Natural killer cell (primary cell): ENCODE data around the gene ENO2. TPM values are rescaled to one million over a fixed set of nuclear protein-coding genes. Genes with fewer than 3 reads are reported as not detected.

Source experiments
- ATAC-seq, 3 donors: fragments of 150-1000 bp in 2 of 3; fragments of 200-7000 bp in 1 of 3; cut with Tn5 transposase; 1 replicate in 1 of 3; 2 replicates in 2 of 3; pipeline ENCODE4 v1.10.0; 2021; ENCODE audit warnings: mild to moderate bottlenecking in 2 of 3, moderate library complexity in 2 of 3
- DNase-seq, 2 donors: peaks; one replicate each; pipeline versions ENCODE4 v3.0.0 to v3.0.0-alpha.2; 2013 to 2021; ENCODE audit warnings: mixed read lengths in 1 of 2
- H3K27ac ChIP-seq: one replicate; pipeline ENCODE4 v1.5.1; 2013; ENCODE audit warnings: mild to moderate bottlenecking, low read length
- H3K27me3 ChIP-seq: one replicate; pipeline ENCODE4 v1.6.1; 2013; ENCODE audit warnings: low read length; ENCODE audit not compliant: control insufficient read depth, insufficient read depth
- H3K36me3 ChIP-seq: one replicate; pipeline ENCODE4 v1.6.1; 2013; ENCODE audit warnings: low read length; ENCODE audit not compliant: control insufficient read depth, insufficient read depth
- H3K4me1 ChIP-seq: one replicate; pipeline ENCODE4 v1.6.1; 2013; ENCODE audit warnings: low read length; ENCODE audit not compliant: control insufficient read depth, insufficient read depth
- H3K4me3 ChIP-seq: one replicate; pipeline ENCODE4 v1.5.1; 2013; ENCODE audit warnings: low read length
- H3K9me3 ChIP-seq: one replicate; pipeline ENCODE4 v1.6.1; 2013; ENCODE audit warnings: low read length; ENCODE audit not compliant: control insufficient read depth, insufficient read depth
- H3K27ac Mint-ChIP-seq, 2 donors: one replicate each; pipeline ENCODE4 v1.8.0; 2022; ENCODE audit warnings: mild to moderate bottlenecking in 2 of 2, mixed read lengths in 2 of 2, moderate library complexity in 1 of 2
- H3K27me3 Mint-ChIP-seq, 2 donors: one replicate each; pipeline ENCODE4 v1.8.0; 2022; ENCODE audit warnings: low read depth in 2 of 2, mixed read lengths in 2 of 2
- H3K36me3 Mint-ChIP-seq: one replicate; pipeline ENCODE4 v1.8.0; 2022; ENCODE audit warnings: mixed read lengths
- H3K4me1 Mint-ChIP-seq, 2 donors: one replicate each; pipeline ENCODE4 v1.8.0; 2022; ENCODE audit warnings: mixed read lengths in 2 of 2
- H3K4me3 Mint-ChIP-seq: one replicate; pipeline ENCODE4 v1.8.0; 2022; ENCODE audit warnings: mild to moderate bottlenecking, moderate library complexity, mixed read lengths
- H3K9me3 Mint-ChIP-seq, 2 donors: one replicate each; pipeline ENCODE4 v1.8.0; 2022; ENCODE audit warnings: mixed read lengths in 2 of 2
- CTCF ChIP-seq: fragments of 200-600 bp; IDR thresholded peaks from one replicate; pipeline ENCODE4 v1.8.0; 2022; ENCODE audit warnings: antibody characterized with exemption
- WGBS: methylation state at CpG from one replicate; pipeline ENCODE4 v1.1.7; 2013; ENCODE audit warnings: missing lambda C conversion rate; ENCODE audit not compliant: insufficient coverage; 5-methylcytosine and 5-hydroxymethylcytosine counted together
- intact Hi-C: fragments of 100-400 bp; cut with micrococcal nuclease; formaldehyde crosslinking; loops from one replicate; pipeline ENCODE4 v1.14.2; 2022
- total RNA-seq, 4 donors: library from RNA; stranded (reverse); fragments of 120-200 nt in 1 of 4; gene quantifications; one replicate each; pipeline versions ENCODE4 v1.2.3 to v1.2.4, GENCODE V29; 2013 to 2022

Gene ENO2
- total RNA-seq, 3 donors from 2014 or later (not counting 1 experiment from before 2014, with no cell fraction given), result 21.6 to 30.8 (median 23.1) TPM

- Mint-ChIP-seq H3K27me3 (peaks cover 0 to 6% of the 10 kb centered on the region in 2 donors), H3K27ac (no peak overlapping the region), H3K9me3 (no peaks in the 10 kb centered on the region), H3K4me3 (peak overlapping the region; percentile 94), H3K36me3 (no peaks in the 10 kb centered on the region), H3K4me1 (peaks cover 16 to 41% of the 10 kb centered on the region in 2 donors)
- Histone ChIP-seq H3K9me3 (no peaks in the 10 kb centered on the region), H3K27me3 (no peaks in the 10 kb centered on the region), H3K36me3 (no peaks in the 10 kb centered on the region), H3K27ac (no peak overlapping the region), H3K4me3 (no peak overlapping the region), H3K4me1 (peaks cover 16% of the 10 kb centered on the region)
- intact Hi-C loops, result loop anchor here (2.0 kb wide), 1 partner anchor 43 kb away; the partner anchor contains the start of gene SPSB2
- 90% methylated on average over 14 of the region's 14 CpGs for WGBS
- TF ChIP-seq CTCF, result no peak
- no peak for DNase-seq
- ATAC-seq, result no peak
Observed at GRCh38 chr12:6915789-6916285, 1.5 kb downstream of the ENO2 start.

GRCh38 chr12:6916426-6917200, 2.2 kb downstream of the ENO2 start:
- intact Hi-C loops, result no loop called here
- H3K27ac Mint-ChIP-seq, result peak overlapping the region in 1 of 2 donors; percentile 3
- DNase-seq, result no peak
- Histone ChIP-seq H3K4me1 (peaks cover 16% of the 10 kb centered on the region), H3K36me3 (no peaks in the 10 kb centered on the region), H3K9me3 (no peaks in the 10 kb centered on the region), H3K27me3 (no peaks in the 10 kb centered on the region), H3K27ac (no peak overlapping the region), H3K4me3 (no peak overlapping the region)
- peaks cover 16 to 41% of the 10 kb centered on the region in 2 donors for H3K4me1 Mint-ChIP-seq
- no peak for ATAC-seq
- no peak for TF ChIP-seq CTCF
- WGBS, result 98% methylated on average over 11 of the region's 11 CpGs
- H3K4me3 Mint-ChIP-seq, result no peak overlapping the region
- H3K27me3 Mint-ChIP-seq, result peaks cover 0 to 6% of the 10 kb centered on the region in 2 donors
- H3K36me3 Mint-ChIP-seq, result no peaks in the 10 kb centered on the region
- H3K9me3 Mint-ChIP-seq, result no peaks in the 10 kb centered on the region

- 94% methylated on average over 14 of the region's 14 CpGs for WGBS
- Histone ChIP-seq H3K9me3 (no peaks in the 10 kb centered on the region), H3K4me1 (peaks cover 23% of the 10 kb centered on the region), H3K27me3 (no peaks in the 10 kb centered on the region), H3K4me3 (no peak overlapping the region), H3K27ac (no peak overlapping the region), H3K36me3 (no peaks in the 10 kb centered on the region)
- H3K9me3 Mint-ChIP-seq, result no peaks in the 10 kb centered on the region
- H3K27me3 Mint-ChIP-seq, result peaks cover 0 to 6% of the 10 kb centered on the region in 2 donors
- ATAC-seq (no peak), DNase-seq (no peak)
- no peak for TF ChIP-seq CTCF
- H3K4me3 Mint-ChIP-seq, result no peak overlapping the region
- intact Hi-C loops, result no loop called here
- H3K4me1 Mint-ChIP-seq, result peaks cover 16 to 39% of the 10 kb centered on the region in 2 donors
- peak overlapping the region in 1 of 2 donors; percentile 3 for H3K27ac Mint-ChIP-seq
- no peaks in the 10 kb centered on the region for H3K36me3 Mint-ChIP-seq
Observed at GRCh38 chr12:6917491-6918231, 3.3 kb downstream of the ENO2 start.
